Retina (tissue), 1 donor: Measurements from ENCODE around the gene SNX24.
"Not testable (repeated sequence)": the region's sequence is repeated elsewhere in the genome, so short reads cannot be mapped to it uniquely, and the experiment has no call there.

ENCODE experiments used
- DNase-seq: peaks from one replicate; pipeline ENCODE4 v3.0.0-alpha.2; 2016

The SNX24 gene, protein sequence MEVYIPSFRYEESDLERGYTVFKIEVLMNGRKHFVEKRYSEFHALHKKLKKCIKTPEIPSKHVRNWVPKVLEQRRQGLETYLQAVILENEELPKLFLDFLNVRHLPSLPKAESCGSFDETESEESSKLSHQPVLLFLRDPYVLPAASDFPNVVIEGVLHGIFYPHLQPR

DNA sequence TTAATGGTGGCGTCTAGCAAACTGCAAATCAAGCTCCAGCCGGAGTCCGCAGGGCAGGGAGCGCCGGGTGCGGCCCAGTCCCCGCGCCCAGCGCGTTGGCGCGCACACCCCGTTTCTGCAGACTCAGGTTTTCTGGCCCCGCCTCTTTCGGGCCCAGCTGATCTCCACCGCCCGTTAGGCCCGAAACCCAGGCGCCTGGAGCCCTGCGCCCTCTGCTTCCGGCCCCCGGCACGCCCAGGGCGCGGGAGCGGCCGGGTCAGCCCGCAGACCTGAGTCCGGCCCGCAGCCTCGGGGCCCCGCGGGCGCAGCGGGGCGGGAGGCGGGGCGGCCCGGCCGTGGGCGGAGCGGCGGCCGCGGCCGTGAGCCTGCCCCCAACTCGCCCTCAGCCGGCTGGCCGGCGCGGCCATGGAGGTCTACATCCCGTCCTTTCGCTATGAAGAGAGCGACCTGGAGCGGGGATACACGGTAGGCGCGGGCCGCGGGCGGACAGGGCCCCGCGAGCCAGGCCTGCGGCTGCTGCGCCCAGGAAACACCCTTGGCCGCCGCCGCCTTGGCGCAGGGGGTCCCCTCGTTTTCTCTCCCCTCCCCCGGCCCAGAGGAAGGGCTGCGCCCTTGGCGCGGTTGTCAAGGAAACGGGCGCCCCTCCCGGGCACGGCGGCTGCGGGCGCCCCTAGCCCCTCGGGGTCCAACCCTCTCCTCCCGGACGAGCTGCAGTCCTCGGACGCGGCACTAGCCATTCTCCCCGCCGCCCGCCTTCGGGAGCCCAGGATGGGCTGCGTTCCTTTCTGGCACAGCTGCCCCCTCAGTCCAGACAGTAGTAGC lies at the start of gene SNX24:
SNX24 (plus strand) TSS at position 385 of the 822 bp plus-strand sequence; CDS start at position 406, 21 bp downstream.
- DNase-seq, result peak; percentile 95

DNA sequence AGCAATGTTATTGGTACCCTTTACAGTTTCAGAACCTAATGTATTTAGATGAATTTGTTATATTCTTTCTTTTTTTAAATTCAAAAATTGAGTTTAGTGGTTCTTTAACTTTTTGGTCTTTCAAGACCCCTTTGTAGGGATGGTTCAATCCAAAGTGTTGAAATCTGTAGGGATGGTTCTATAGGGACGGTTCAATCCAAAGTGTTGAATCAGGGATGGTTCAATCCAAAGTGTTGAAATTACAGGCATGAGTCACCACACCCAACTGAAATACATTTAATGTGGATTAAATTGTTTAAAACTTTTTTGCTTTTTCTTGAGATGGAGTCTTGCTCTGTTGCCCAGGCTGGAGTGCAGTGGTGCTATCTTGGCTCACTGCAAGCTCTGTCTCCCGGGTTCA lies 39.9 kb upstream of the SNX24 start:
- no peak for DNase-seq

DNA sequence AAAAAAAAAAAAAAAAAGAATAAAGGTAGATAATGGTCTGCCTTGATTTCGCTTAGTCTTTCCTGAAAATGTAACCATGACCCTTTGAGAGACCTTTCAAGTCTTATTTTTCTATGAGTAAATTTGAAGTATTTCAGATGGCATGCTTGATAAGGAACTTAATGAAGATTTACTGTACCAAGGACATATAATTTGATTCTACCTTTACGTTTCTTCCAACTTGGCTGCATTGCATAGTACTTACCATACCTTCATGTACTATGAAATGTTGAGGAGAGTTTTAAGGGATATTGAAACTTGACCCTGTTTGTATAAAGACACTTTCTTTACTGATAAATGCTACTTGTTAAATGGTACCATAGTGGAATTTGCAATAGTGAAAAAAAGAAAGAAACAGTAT lies 35.0 kb upstream of the SNX24 start:
- no peak for DNase-seq

DNA sequence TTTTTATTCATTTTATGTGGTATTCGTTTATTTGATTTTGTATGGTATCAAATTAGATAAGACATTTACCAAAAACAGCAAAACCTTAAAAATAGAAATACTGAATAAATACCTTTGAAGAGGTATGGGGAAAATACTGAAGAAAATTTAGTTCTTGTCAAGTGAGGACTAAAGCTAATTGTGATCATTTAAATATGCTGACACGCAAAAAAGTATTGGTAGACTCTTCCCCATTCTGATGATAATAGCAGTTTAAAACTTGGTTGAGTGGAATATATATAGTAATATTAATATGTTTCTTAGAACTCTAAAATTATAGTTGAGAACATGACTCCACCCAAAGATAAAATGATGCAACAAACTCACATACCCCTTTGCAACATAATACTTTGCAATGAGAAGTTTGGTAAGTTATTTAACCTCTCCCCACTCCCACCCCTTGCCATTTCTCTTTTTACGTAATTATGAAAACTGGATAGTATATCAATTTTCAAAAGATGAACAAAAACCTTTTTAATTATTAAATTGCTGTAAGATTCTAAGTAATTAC lies 30.1 kb upstream of the SNX24 start:
- DNase-seq, result no peak

DNA sequence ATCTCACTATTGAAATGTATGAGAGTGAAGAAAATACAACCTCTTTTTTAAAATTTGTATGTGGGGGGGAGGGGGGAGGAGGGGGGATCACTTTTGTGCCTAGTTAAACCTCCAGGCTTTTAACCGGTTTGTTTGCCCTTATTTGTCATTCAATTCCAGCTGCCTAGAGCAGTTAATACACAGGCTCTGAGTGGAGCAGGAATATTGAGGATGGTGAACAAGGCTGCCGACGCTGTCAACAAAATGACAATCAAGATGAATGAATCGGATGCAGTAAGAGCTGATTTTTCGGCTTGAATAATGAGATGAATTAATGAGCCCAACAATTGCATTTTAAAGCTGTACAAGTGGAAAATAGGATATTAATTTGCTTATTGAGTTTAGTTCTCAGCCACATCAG lies 28.7 kb upstream of the SNX24 start:
- peak; percentile 42 for DNase-seq

DNA sequence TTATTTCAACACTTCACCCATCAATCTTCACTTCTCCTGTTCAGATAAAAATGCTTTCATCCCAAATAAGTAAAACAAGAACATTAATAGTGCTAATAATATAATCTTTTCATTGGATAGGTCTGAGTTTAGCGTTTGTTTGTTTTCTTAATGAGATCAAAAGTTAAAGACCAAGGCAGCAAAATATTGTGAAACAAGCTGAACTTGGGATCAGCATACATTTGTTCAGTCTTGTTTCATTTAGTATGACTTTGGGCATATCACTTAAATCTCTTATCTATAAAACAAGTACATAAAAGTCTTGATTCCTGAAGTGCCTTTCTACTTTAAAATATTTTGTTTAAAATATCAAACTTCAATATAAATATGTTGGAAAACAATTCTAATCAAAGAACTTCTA lies 13.4 kb upstream of the SNX24 start:
- DNase-seq, result no peak

DNA sequence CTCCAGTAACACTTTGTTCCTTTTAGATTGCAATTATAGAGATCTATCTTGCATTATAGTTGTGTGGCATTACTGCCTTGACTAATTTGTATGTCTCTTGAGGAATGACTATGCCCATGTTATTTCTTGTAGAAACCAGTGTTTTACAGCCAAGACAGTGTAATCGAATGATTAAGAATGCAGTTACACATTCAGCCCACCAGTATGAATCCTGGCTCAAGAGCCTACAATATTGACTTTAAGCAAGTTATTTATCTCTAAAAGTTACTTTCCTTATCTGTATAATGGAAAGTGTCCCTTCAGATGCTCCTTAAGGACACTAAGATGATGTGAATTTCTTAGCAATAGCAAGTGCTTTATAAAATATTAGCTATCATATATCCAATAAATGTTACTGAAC lies 9.7 kb upstream of the SNX24 start:
- no peak for DNase-seq

DNA sequence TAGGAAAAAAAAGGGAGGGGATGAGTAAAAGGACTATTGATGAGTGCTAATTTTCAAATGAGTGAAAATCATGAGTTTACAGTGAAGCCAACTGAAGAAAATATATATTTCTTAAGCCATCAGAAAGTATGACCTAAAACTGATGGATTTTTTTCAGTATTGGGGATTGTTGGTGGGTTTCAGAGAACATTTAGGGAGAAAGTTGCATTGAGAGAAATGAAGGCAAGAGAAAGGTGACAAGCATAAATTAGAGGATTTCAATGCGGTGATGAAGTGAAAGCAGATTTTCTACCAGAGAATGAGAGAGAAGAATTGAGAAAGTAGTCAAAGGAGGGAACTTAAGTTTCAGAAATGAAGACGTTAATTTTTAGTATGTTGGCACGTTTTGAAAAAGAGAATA lies 8.5 kb upstream of the SNX24 start:
- no peak for DNase-seq

DNA sequence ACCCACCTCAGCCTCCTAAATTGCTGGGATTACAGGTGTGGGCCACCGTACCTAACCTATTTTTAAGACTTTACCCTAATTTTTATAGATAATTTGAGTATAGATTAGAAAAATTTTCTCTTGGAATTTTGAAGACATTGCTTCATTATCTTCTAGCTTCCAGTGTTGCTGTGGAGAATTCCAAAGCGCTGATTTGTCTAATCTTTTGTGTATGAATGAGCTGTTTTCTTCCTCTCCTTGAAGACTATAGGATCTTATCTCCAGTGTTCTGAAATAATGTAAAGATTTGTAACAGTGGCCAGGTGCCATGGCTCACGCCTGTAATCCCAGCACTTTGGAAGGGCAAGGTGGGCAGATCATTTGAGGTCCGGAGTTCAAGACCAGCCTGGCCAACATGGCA lies 5.7 kb upstream of the SNX24 start:
- DNase-seq, result no peak

DNA sequence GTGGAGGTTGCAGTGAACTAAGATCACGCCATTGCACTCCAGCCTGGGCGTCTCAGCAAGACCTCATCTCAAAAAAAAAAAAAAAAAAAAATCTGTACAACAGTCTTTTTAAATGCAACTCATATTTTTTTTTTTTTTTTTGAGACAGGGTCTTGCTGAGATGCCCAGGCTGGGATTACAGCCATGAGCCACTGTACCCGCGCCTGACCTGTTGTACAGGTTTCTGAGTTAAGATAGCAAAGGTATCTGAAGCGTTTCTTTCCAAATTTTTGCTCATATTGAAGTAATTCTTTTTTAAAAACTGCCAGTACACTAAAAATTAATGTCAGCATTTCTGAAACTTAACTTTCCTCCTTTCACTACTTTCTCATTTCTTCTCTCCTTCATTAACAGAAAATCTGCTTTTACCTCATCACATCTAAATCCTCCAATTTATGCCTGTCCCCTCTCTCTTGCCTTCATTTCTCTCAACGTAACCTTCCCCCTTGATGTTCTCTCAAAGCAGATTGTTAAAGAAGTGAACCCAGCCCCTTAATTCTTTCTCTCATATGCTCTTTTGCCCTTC lies 3.3 kb upstream of the SNX24 start:
- no peak for DNase-seq

DNA sequence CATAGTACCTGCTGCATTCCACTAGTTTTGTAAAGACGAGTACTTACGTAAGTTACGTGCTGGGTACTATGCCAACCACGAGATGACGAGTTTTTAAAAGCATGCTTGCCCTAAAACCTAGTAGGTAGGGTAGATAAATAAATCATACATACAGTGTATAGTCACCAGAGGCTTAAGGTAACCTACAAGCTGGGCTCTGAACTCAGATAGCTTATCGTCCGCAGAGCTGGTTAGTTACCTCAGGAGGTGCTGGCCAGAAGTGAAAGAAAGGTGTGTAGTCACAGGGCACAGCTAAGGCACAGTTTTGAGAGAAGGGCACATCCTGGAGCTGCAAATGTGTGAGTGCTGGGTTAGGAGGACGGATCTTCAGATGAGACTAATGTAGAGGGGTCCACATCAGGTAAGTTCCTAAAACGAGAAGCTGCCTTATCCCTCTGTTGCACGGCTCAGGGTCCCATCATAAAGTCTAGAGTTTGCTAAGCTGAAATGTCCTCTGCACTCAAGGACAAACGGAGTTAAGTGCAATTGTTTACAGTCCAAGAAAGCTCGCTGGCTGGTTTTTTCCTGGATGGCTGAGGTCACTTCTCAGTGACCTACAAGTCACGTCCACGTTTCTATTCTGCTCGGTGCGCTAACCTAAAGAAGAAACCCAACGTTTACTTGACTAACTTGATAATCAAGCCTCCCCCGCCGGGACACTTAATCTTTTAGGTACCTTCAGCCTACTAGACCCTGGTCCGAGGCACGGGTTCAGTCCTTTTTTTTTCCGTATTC lies 1.1 kb upstream of the SNX24 start:
- DNase-seq, result no peak

DNA sequence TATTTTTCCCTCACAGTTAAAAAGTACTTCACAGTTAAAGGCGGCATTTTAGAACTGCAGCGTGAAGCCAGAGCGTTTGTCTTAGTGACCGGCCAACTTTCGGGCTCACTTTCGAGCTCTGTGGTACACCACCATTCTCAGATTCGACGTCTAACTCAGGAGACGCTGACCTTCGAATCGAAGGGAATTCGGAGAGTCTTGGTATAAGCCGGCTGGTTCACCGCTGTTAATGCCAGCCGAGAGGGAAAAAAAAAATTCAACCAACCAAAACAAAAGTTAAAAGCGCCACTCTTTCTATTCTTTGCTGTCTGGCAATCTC lies 544 bp upstream of the SNX24 start:
- DNase-seq, result no peak

DNA sequence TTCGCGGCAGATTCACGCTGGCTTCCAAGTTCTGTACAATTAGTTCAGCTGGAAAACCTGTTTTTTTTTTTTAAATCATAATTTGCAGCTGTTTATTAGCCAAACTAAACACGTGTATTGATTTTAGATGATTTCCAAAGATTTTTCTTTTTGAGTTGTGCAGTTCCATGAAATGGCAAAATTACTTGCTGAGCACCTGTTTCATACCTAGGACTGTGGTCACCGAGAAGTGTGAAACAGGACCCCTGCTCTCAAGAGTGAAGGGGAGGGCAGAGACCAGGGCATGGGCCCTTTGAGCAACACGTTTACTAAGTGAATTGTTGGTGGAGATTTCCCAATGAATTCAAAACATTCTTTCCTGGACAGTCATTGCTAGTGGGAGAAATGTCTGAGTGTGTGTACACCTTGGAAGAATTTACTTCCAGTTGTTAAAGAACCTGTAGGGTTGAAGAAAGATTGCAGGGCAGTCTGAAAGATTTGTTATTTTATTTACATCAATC lies 688 bp downstream of the SNX24 start:
- no peak for DNase-seq

DNA sequence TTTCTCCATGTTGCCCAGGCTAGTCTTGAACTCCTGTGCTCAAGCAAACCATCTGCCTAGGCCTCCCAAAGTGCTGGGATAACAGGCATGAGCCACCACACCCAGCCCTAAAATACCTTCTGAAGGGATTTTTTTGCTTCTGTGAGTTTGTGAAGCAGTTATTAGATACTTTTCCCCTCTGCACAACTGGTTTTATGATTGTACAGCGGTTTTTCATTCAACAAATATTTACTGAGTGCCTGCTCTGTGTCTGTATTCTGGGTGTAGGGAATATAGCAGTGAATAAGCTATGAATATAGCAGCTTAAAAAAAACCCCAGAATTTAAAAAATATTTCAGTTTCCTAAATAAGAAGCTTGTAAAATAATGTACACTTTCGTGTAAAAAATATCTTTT lies 2.3 kb downstream of the SNX24 start:
- no peak for DNase-seq

DNA sequence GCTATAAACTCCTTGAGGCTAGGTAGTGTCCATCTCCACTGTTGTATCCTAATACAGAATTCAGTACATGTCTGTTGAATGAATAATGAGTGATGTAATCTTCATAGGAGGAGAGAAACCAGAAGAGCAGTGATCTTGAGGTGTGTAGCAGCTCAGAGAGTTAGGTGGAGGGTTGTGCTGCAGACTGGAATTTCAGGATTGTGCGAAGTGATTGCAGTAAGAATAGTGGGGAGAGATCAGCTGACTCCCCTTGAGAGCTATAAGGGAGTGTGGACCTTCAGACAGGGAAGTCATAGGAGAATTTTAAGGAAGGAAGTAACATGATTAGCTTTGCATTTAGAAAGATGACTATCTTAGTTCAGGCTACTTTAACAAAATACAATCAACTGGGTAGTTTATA lies 4.4 kb downstream of the SNX24 start:
- no peak for DNase-seq

DNA sequence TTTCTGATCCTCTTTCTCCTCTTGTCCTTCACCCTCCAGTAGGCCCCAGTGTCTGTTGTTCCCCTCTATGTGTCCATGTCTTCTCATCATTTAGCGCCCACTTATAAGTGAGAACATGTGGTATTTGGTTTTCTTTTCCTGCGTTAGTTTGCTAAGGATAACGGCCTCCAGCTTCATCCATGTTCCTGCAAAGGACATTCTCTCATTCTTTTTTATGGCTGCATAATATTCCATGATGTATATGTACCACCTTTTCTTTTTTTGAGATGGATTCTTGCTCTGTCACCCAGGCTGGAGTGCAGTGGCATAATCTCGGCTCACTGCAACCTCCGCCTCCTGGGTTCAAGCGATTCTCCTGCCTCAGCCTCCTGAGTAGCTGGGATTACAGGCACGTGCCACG lies 12.1 kb downstream of the SNX24 start:
- DNase-seq, result not testable (repeated sequence)

DNA sequence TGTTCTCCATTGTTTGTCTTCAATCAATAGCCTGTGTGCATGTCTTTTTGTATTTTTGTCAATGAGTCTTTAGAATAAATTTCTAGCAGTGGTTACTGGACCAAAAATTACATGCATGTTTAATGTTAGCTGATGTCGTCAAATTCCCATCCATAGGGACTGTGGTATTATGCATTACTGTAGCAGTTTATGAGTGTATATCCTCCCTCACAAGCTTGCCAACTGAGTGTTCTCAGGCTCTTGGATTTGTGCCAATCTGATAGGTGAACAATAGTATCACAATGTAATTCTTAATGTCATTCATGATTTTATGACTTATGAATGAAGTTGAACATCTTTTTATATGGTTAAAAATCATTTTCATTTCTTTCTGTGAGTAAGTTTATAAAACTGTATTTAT lies 13.0 kb downstream of the SNX24 start:
- no peak for DNase-seq

DNA sequence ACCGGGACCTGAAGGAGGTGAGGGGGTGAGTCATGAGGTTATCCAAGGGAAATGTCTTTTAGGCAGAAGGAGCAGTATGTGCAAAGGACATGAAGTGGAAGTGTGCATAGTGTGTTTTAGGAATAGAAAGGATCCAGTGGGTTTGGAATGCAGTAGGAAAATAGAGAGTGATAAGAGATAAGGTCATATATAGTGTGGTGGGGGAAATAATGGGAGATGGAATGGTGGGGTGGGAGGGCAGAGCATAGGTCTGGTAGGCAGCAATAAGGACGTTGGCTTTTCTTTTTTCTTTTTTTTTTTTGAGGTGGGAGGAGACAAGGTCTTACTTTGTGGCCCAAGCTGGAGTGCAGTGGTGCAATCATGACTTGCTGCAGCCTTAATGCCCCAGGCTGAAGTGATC lies 17.8 kb downstream of the SNX24 start:
- DNase-seq, result no peak

DNA sequence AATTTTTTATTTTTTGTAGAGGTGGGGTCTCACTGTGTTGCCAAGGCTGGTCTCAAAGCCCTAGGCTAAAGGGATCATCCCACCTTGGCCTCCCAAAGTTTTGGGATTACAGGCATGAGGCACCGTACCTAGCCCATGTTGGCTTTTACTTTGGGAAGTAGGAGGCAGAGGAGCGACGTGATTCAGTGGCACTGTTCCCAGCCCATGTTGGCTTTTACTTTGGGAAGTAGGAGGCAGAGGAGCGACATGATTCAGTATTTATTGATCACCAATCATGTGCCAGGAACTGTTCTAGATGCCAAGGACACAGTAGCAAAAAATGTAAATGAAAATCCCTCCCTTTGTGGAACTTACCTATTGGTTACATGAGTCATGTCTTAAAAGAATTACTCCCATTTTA lies 18.3 kb downstream of the SNX24 start:
- DNase-seq, result no peak

DNA sequence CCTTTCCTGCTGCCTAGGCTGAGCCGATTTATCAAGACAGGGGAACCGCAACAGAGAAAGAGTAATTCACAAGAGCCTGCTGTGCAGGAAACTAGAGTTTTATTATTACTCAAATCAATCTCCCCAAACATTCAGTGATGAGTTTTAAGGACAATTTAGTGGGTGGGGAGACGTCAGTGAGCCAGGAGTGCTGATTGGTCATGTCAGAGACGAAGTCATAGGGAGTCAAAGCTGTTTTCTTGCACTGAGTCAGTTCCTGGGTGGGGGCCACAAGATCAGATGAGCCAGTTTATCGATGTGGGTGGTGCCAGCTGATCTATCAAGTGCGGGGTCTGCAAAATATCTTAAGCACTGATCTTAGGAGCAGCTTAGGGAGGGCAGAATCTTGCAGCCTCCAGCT lies 19.0 kb downstream of the SNX24 start:
- DNase-seq, result no peak

DNA sequence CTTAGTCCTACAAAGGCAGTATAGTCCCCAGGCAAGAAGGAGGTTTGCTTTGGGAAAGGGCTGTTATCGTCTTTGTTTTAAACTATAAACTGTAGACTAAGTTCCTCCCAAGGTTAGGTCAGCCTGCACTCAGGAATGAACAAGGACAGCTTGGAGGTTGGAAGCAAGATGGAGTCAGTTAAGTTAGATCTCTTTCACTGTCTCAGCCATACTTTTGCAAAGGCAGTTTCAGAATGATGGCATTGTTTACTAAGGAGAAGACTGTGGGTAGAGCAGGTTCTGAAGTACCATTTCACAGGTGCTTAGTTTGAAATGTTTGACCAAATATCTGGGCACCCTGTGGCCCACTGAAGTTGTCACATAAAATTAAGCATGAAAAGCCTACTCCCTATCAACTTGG lies 19.4 kb downstream of the SNX24 start:
- DNase-seq, result no peak

DNA sequence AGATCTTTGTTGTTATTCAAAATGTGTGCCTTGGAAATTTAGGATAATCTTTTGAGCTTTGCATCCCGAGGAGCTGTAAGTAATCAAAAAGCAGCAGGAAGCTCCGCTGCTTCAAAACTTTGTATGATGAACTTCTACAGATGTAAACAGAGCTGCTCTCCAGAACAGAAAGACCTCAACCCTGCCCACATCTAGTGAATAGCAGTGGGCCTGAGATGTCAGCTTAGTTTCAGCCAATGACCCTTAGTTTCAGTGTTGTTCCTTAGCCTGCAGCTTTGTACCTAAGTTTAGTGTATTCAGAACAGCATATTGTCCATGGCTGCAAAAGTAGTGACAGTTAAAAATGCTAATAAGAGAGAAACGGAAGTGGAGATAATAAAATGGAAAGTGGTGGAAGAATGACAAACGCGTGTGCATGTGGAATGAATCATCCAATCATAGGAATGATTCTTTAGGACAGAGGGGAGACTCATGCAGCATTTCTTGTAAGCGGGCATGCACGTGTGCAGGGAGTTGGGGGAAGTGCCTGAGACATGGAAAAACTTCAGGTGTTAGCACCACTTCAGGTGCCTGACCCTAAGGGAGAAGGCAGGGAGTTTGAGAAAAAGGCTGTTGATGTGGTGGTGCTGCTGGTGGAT lies 24.9 kb downstream of the SNX24 start:
- no peak for DNase-seq

DNA sequence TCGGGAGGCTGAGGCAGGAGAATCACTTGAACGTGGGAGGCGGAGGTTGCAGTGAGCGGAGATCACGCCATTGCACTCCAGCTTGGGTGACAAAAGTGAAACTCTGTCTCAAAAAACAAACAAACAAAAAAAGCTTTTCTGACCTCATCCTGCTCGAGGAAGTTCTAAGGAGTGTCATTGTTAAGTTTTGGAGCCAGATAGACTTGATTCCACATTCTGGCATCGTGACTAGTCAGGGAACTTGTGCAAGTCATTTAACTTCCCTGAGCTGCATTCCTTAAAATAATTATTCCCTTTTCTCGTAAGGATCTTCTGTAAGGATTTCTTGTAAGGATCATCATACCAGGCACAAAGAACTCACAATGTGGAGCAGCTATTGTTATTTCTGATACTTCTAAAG lies 26.2 kb downstream of the SNX24 start:
- DNase-seq, result no peak
